ENCODE results near the gene TGM2. TPM values are rescaled to one million over a fixed set of nuclear protein-coding genes. Genes with fewer than 3 reads are reported as not detected.

The TGM2 gene
- total RNA-seq, 1 donor from 2014 or later = 141 TPM

DNA sequence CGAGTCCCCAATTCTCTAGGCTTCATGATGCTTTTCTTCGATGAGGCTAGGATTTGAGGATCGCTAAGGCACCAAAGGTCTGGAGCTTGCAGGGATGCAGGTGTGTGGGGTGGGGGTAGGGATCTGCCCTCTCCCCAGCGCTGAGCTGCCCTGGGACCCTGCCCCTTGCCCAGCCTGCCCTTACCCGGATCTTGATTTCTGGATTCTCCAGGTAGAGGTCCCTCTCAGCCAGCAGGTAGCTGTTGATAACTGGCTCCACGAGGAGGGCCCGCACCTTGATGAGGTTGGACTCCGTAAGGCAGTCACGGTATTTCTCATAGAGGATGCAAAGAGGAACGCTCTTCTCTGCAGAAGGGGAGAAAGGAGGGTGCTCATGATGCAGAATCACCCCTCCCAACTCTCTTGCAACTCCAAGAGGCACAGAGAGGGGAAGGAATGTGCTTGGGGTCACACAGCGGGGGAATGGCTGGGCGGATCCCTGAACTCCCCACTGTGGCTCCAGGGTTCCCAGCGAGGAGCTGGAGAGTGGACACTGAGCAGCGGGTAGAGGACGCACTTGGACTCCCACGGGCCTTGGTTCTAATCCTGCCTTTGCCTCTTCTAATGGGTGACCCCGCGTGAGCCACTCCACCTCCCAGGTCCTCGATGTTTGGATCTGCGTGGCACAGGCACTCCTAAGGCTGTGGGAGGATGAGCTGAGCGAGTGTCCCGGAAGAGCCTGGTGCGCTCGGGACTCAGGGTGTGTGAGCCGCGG, 32.7 kb downstream of the TGM2 start:
- DNase-seq (ENCODE audit: low read depth) = no peak

DNA sequence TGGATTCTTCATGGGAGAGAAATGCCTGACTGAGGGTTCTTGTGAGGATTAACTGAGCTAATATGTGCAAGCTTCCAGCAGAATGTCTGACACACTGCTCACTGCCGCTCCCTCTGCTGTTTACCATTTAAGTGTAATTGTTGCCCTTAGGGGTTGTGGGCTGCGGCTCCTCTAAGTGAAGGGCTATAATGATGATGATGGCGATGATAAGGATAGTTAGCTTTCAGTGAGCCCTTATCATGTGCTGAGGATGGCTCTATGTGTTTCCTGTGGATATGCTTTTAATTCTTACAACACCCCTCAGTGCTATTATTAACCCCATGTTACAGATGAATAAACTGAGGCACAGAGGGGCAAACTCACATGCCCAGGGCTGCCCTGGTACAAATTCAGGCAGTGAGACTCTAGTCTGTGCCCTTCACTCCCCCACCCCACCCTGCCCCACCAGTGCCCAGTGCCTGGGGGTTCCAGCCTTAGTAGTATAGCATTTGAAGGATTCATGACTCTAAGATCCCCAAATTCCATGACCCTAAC, 33.4 kb downstream of the TGM2 start:
- DNase-seq (ENCODE audit: low read depth) = no peak

DNA sequence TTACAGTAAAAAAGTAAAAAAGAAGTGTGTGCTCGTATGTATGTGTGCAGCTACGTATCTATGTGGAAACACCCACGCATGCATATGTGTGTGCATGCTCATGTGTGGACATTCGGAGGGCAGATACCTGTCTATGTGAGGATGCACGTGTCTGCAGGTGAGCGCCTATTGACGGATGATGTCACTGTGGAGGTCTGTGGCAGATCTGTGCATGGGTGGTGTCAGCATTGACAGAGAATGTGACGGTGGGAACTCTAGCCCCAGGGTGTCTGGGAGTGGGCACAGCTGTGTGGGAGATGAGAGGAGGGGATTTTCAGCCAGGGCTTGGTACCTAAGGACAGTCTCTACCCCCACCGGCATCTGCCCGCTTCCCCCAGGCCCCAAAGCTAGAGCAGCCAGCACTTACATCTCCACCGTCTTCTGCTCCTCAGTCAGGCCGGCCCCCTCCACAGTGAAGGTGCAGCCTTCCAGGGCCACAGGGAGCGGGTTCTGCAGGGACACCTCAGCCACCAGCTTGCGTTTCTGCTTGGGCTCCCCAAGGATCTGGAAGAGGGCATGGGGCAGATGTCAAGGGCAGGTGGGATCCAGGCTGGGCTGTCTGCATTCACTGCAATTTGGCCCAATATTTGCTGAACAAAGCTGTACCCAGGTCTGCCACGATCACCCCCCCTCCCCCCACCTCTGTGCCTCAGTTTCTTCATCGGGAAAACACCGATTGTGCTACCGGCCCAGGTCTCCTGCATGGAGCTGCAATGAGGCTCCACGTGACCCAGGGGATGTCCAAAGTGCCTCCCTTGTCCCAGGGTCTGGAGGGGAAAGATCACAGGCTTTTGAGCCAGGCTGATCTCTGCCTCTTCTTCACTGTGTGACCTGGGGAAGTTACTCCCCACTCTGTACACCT, 34.1 kb downstream of the TGM2 start:
- no peak for DNase-seq (ENCODE audit: low read depth)

DNA sequence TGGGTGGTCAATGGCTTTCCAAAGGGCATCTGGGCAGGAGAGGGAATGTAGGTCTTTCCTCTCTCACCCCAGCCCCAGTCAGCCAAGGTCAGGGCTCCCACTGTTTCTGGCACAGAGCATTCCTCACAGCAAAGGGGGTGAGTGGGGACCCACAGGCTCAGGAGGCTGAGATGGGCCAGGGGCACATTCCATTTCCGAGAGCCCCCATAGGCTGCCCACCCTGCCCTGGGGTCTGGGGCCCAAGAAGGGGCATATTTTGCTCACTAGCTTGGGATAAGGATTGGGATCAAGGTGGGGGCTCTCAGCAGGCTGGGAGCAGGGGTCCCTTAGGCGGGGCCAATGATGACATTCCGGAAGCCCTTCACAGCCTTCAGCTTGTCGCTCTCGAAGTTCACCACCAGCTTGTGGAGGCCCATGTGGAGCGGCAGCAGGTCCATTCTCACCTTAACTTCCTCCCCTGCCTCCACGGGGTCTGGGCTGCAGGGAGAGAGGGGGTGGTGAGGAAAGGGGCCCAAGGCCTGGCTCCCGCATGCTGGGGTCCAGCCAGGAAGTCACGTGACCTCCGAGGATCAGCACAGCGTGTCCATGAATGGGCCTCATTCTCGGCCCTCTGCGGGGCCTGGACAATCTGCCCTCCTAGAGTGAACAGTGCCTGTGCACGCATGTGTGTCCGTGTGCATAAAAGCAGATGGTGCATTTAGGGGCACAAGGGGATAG, 35.0 kb downstream of the TGM2 start:
- no peak for DNase-seq (ENCODE audit: low read depth)

GRCh38 chr20:38129248-38129865, 35.7 kb downstream of the TGM2 start:
- no peak for DNase-seq (ENCODE audit: low read depth)

DNA sequence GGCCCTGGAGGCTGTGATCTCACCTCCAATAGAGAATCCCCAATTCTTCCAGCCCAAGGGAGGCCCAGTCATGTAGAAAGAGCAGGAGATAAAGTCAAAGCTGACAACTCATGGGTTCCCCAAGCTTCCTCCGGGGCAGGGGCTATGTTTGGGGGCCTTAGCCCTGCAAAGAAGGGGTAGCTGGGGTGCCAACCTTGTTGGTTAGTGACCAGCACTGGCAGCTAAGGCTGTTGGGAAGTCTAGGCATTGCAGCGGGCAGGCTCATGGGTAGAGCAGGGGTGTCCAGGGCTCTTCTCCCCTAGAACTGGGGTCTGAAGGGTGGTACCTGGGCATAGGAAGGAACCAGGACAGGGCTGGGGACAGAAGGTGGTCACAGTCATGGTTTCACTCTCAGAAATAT, 36.4 kb downstream of the TGM2 start:
- no peak for DNase-seq (ENCODE audit: low read depth)

DNA sequence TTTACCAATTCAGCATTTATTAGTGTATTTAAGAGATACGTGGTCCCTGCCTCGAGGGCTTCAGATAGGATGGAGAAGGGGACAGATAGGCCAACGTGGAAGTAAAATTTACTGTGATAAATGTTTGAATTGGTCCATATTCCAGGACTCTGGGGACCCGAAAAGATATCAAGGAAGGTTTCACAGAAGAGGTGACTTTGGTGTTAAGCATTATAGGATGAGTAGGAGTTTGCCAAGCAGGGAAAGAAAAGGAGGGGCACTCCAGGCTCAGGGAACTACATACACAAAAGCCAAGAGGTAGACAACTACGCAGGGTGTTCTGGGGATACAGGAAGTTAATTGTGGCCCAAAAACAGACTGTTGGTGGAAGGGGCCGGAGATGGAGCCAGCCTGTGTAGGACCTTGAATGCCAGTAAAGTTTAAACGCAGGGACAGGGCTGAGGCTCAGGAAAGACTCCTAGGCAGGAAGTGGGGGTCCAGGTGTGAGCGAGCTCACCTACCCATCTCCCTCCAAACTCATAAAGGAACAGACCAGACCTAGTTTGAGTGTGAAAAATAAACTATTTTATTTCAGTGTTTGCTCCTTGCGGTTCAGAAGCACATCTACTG, 37.0 kb downstream of the TGM2 start:
- DNase-seq (ENCODE audit: low read depth) = no peak

DNA sequence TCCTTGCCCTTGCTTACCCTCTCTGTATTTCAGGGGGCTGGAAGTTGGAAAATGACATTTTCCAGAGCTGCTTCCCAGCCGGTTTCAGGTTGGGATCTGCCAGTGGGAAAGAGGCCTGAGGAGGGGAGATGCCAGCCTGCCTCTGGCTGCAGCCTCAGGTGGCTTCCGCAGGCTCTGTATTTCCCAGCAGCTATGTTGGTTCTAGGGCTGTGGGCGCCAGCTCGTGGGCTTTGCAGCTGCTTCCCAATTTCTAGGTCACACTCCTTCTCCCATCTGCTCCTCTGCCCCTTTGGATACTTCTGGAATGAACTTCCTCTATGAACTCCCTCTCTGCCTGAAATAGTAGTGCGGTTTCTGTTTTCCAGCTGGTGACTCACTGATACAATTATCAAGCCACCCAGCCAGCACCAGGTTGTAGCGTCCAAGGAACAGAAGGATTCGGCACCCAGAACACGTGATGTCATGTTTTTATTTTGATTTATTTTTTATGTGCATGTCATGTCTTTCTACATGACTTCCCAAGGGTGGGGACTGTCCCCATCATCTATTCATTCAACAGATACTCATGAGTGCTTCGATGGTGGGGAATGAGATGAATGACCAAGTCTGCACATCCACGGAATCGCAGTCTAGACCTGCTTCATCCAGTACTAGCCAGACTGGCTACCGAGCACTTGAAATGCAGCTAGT, 38.0 kb downstream of the TGM2 start:
- peak; percentile 88 for DNase-seq (ENCODE audit: low read depth)

- peak; percentile 33 for DNase-seq (ENCODE audit: low read depth)
These were observed 38.7 kb downstream of the TGM2 start for GRCh38 chr20:38126146-38126921.

- DNase-seq (ENCODE audit: low read depth) = peak; percentile 79
These were observed 39.7 kb downstream of the TGM2 start for GRCh38 chr20:38125157-38126056.

- no peak for DNase-seq (ENCODE audit: low read depth)
These were observed 42.0 kb downstream of the TGM2 start for GRCh38 chr20:38123021-38123587.

DNA sequence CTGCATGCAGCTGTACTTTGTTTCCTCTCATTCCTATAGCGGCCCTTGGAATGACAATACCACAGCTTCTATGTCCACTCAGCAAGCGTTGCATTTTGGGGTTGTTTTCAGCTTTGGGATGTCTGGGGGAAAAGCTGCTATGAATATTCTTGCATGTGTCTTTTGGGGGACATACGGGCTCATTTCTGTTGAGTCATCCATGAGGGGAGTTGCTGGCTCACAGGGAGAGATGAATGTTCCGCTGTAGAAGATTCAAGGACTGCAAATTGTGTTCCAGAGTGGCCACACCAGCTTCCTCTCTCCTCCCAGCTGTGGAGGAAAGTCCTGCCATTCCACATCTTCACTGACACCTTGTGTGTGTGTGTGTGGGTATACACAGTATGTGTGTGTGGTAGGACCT, 43.3 kb downstream of the TGM2 start:
- no peak for DNase-seq (ENCODE audit: low read depth)

GRCh38 chr20:38120625-38120988, 44.5 kb downstream of the TGM2 start:
- no peak for DNase-seq (ENCODE audit: low read depth)

DNA sequence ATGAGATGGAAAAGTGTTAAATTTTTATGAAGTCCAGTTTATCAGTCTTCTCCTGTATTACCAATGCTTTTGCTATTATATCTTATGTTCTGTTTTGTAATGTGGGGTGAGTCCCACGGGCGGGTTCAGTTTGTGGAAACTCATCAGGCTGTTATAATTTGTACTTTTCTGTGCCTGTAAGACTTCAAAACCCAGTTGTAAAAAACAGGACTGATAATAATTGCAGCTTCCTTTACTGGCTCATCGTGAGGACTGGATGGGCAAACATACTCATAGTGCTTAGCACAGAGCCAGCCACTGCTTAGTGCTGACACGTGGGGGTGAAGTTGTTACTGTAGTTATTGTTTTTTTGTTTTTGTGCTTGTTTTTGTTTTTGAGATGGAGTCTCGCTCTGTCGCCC, 45.6 kb downstream of the TGM2 start:
- no peak for DNase-seq (ENCODE audit: low read depth)

- peak; percentile 76 for DNase-seq (ENCODE audit: low read depth)
These were observed 47.4 kb downstream of the TGM2 start for GRCh38 chr20:38117635-38118034.

DNA sequence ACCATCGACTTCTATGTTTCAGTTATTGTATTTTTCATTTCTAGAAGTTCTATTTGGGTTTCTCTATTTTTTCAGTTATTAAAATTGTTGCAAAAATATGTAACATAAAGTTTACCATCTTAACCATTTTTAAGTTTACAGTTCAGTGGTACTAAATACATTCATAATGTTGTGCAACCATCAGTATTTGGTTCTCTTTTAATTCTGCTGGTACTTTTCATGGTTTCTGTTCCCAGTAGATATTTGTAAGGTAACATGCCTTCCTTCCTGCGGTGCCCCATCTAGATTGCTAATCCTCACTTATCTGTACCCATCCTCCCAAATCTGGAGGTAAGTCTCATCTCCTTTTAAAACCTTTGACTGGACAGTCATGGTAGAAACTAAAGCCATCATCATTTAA, 47.9 kb downstream of the TGM2 start:
- DNase-seq (ENCODE audit: low read depth) = no peak

DNA sequence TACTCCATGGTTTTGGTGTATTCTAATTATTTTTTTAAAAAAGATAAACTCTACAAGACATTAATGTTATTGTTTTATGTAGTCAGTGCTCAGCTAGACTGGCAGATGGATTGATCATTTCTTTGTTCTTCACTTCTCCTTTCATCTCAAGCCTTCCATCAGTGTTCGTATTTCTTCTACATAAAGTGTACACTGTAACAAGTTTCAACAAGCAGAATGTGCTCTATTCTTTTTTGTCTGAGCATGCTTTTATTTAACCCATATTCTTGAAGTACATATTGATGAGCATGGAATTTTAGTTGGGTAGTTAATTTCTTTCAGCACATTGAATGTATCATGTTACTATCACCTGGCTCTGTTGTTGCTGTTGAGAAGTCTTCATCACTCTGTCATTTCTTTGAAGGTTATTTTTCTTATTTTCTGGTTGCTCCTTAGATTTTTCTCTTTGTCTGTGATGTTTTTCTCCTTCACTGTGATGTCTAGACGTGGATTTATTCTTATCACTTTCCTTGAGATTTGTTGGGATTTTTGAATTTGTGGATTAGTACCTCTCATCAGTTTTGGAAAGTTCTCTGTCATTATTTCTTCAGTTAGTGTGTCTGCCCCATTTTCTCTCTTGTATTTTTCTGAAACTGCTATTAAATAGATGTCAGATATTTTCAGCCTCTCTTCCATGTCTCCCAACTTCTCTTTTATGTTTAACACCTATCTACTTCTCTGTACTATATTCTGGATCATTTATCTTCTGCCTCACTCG, 48.5 kb downstream of the TGM2 start:
- no peak for DNase-seq (ENCODE audit: low read depth)

- DNase-seq (ENCODE audit: low read depth) = no peak
These were observed 49.2 kb downstream of the TGM2 start for GRCh38 chr20:38115896-38116295.
